IMR-90 (cell line): ENCODE data around the gene A3GALT2. TPM values are rescaled to one million over a fixed set of nuclear protein-coding genes. Genes with fewer than 3 reads are reported as not detected.

Source experiments
- ATAC-seq: fragments of 200-7000 bp; cut with Tn5 transposase; 2 replicates; pipeline ENCODE4 v1.9.1; 2020; ENCODE audit warnings: low read depth, mild to moderate bottlenecking, moderate library complexity
- BruUV-seq: library from RNA; stranded (reverse); fragments of 400-500 nt; replicated peaks from 2 replicates; lab custom pipeline; 2021; lab: Mats Ljungman, UMichigan
- CTCF ChIA-PET: fragments of 300-600 bp; formaldehyde crosslinking; extraction: SDS; loops from one replicate; lab custom pipeline; 2021; ENCODE audit warnings: antibody characterized with exemption; lab: Yijun Ruan, JAX
- POLR2A ChIA-PET: fragments of 300-600 bp; sonication (Branson Sonifier 250); formaldehyde crosslinking; loops from one replicate; lab custom pipeline; 2022; ENCODE audit warnings: antibody characterized with exemption; ENCODE audit not compliant: unreplicated experiment; lab: Charles Lee
- DNase-seq: peaks from one replicate; pipeline ENCODE4 v3.0.0; 2013
- H2AFZ ChIP-seq: replicated peaks from 2 replicates; pipeline ENCODE3; 2013; ENCODE audit warnings: low read length, mild to moderate bottlenecking; ENCODE audit not compliant: poor library complexity
- H2AK5ac ChIP-seq: 2 replicates; pipeline ENCODE4 v1.6.1; 2013; ENCODE audit warnings: low read depth, low read length, inconsistent platforms
- H2AK9ac ChIP-seq: replicated peaks from 2 replicates; pipeline ENCODE3; 2013; ENCODE audit warnings: mild to moderate bottlenecking, low read depth, low read length, moderate library complexity; ENCODE audit not compliant: poor library complexity
- H2BK120ac ChIP-seq: 2 replicates; pipeline ENCODE4 v1.6.1; 2013; ENCODE audit warnings: low read depth, low read length, inconsistent platforms
- H2BK15ac ChIP-seq: 3 replicates; pipeline ENCODE4 v1.6.1; 2013; ENCODE audit warnings: low read depth, low read length, inconsistent platforms
- H2BK20ac ChIP-seq: 2 replicates; pipeline ENCODE4 v1.6.1; 2013; ENCODE audit warnings: low read depth, mild to moderate bottlenecking, inconsistent platforms, low read length, moderate library complexity
- H2BK5ac ChIP-seq: 2 replicates; pipeline ENCODE4 v1.6.1; 2013; ENCODE audit warnings: mild to moderate bottlenecking, low read depth, low read length, inconsistent platforms; ENCODE audit not compliant: poor library complexity, severe bottlenecking
- H3K14ac ChIP-seq: replicated peaks from 2 replicates; pipeline ENCODE4 v1.6.1; 2013; ENCODE audit warnings: low read depth, low read length, inconsistent platforms
- H3K18ac ChIP-seq: 2 replicates; pipeline ENCODE4 v1.6.1; 2013; ENCODE audit warnings: low read depth, low read length, control low read depth
- H3K23ac ChIP-seq: 2 replicates; pipeline ENCODE4 v1.6.1; 2013; ENCODE audit warnings: low read depth, low read length, inconsistent platforms
- H3K27ac ChIP-seq: 2 replicates; pipeline ENCODE4 v1.5.1; 2013; ENCODE audit warnings: mild to moderate bottlenecking, control low read depth, low read length; ENCODE audit not compliant: insufficient read depth
- H3K27me3 ChIP-seq: 2 replicates; pipeline ENCODE4 v1.6.1; 2013; ENCODE audit warnings: low read length; ENCODE audit not compliant: control insufficient read depth, insufficient read depth
- H3K36me3 ChIP-seq: 2 replicates; pipeline ENCODE4 v1.6.1; 2013; ENCODE audit warnings: low read length, mixed read lengths; ENCODE audit not compliant: control insufficient read depth, insufficient read depth
- H3K4ac ChIP-seq: 2 replicates; pipeline ENCODE4 v1.6.1; 2013; ENCODE audit warnings: low read depth, low read length, inconsistent platforms
- H3K4me1 ChIP-seq: 2 replicates; pipeline ENCODE4 v1.6.1; 2013; ENCODE audit warnings: low read length, mixed read lengths; ENCODE audit not compliant: control insufficient read depth, insufficient read depth
- H3K4me2 ChIP-seq: 2 replicates; pipeline ENCODE4 v1.6.1; 2013; ENCODE audit warnings: low read depth, mild to moderate bottlenecking, control low read depth, low read length, moderate library complexity
- H3K4me3 ChIP-seq: 2 replicates; pipeline ENCODE4 v1.5.1; 2013; ENCODE audit warnings: low read depth, mild to moderate bottlenecking, control low read depth, low read length, moderate library complexity; ENCODE audit not compliant: insufficient read depth
- H3K56ac ChIP-seq: 2 replicates; pipeline ENCODE4 v1.6.1; 2013; ENCODE audit warnings: low read length, inconsistent platforms; ENCODE audit not compliant: insufficient read depth; ENCODE audit errors: extremely low read depth
- H3K79me1 ChIP-seq, 2 experiments: 2 replicates each; pipeline ENCODE4 v1.6.1; 2013; ENCODE audit warnings: low read length in 2 of 2, inconsistent platforms in 1 of 2, low read depth in 1 of 2
- H3K9ac ChIP-seq: 2 replicates; pipeline ENCODE4 v1.6.1; 2013; ENCODE audit warnings: low read depth, low read length, control low read depth
- H3K9me1 ChIP-seq: 2 replicates; pipeline ENCODE4 v1.6.1; 2013; ENCODE audit warnings: low read length, inconsistent platforms; ENCODE audit not compliant: insufficient read depth
- H3K9me3 ChIP-seq: 2 replicates; pipeline ENCODE4 v1.6.1; 2013; ENCODE audit warnings: low read length; ENCODE audit not compliant: control insufficient read depth, insufficient read depth
- H4K20me1 ChIP-seq: 2 replicates; pipeline ENCODE4 v1.6.1; 2013; ENCODE audit warnings: low read length, inconsistent platforms; ENCODE audit not compliant: insufficient read depth
- H4K5ac ChIP-seq: 2 replicates; pipeline ENCODE4 v1.6.1; 2013; ENCODE audit warnings: mild to moderate bottlenecking, low read depth, low read length, control low read depth
- H4K8ac ChIP-seq, 2 experiments: 2 replicates each; pipeline ENCODE4 v1.6.1; 2013; ENCODE audit warnings: low read depth in 2 of 2, low read length in 2 of 2, control low read depth in 1 of 2, inconsistent platforms in 1 of 2
- H4K91ac ChIP-seq: 2 replicates; pipeline ENCODE4 v1.6.1; 2013; ENCODE audit warnings: low read depth, low read length, inconsistent platforms; ENCODE audit not compliant: insufficient read depth
- MXI1 ChIP-seq: IDR thresholded peaks from 2 replicates; pipeline ENCODE4 v1.6.1; 2012; ENCODE audit warnings: low read depth, mild to moderate bottlenecking, low read length, moderate library complexity, borderline replicate concordance
- NFE2L2 ChIP-seq: fragments of 150-350 bp; IDR thresholded peaks from 2 replicates; pipeline ENCODE4 v1.6.1; 2016; ENCODE audit warnings: low read depth, mild to moderate bottlenecking, low read length
- WGBS, 2 experiments: methylation state at CpG; one replicate each; pipeline versions ENCODE4 v1.1.5 to v1.1.7; 2013; ENCODE audit warnings: missing lambda C conversion rate in 2 of 2; ENCODE audit not compliant: insufficient read length in 1 of 2; ENCODE audit errors: extremely low coverage in 2 of 2; 5-methylcytosine and 5-hydroxymethylcytosine counted together
- dilution Hi-C: fragments of 300-500 bp; cut with HindIII; formaldehyde crosslinking; loops from one replicate; pipeline ENCODE4 v1.14.3; 2018; ENCODE audit warnings: low sequenced_read_pairs; ENCODE audit not compliant: unreplicated experiment
- in situ Hi-C: fragments of 300-500 bp; cut with MboI; formaldehyde crosslinking; loops from 3 replicates; pipeline ENCODE4 v1.14.3; 2019; ENCODE audit warnings: low sequenced_read_pairs, inconsistent platforms, mixed read lengths
- intact Hi-C: fragments of 100-400 bp; cut with micrococcal nuclease; formaldehyde crosslinking; loops from 2 replicates; pipeline ENCODE4 v1.10.0; 2022
- polyA plus RNA-seq, 3 experiments: library from polyadenylated mRNA; depleted of rRNA; stranded (reverse); fragments of >200 nt; gene quantifications; 2 replicates each; pipeline ENCODE4 v1.2.3, GENCODE V29; 2012; ENCODE audit warnings: low replicate concordance in 1 of 3
- total RNA-seq: library from RNA; depleted of rRNA; stranded (reverse); fragments of >200 nt; gene quantifications from 2 replicates; pipeline ENCODE4 v1.2.3, GENCODE V29; 2012

Gene A3GALT2
- total and polyA plus RNA-seq, 2 of the 4 experiments (the other 2 are of a cell fraction): not detected

DNA sequence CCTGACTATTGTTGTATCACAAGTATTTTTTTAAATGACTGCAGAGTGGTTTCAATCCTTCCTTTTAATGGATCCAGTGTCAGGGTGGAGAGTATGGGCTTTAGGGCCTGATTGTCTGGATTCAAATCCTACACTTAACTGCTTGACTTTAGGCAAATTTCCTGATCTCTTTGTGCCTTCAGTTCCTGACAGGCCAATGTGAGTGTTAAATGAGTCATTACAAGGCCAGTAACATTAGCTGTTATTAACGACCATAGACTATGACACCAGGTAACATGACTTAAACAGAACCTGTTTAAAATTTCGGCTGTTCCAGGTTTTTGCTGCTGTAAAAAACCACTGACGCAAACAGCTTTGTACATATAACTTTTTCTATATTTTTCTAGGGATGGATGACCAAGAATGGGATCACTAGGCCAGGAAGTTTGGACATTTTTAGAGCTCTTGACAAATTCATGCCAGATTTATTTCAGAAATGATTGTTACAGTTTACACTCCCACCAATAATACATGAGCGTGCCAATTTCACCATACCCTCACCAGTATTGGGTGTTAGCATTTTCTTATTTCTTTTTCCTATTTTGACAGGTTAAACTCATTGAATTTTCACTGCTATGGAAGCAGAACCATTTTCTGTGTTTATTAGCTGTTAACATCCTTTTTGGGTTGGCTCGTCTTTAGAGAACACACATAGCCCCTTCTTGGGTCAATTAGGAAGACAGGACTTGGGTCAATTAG, 53.3 kb downstream of the A3GALT2 start:
- no peaks in the 10 kb centered on the region for H3K9me3 ChIP-seq
- POLR2A ChIA-PET: no interaction called here

More for the DNA sequence above, 53.3 kb downstream of the A3GALT2 start:
- in situ Hi-C loops (no loop called here), dilution Hi-C loops (no loop called here), intact Hi-C loops (no loop called here)
- ATAC-seq (no peak), DNase-seq (no peak)
- Histone ChIP-seq H3K23ac (no peak overlapping the region), H2BK120ac (no peak overlapping the region), H2BK5ac (no peak overlapping the region), H2BK15ac (no peak overlapping the region), H4K91ac (no peak overlapping the region), H3K18ac (no peak overlapping the region), H2AK5ac (no peak overlapping the region), H3K4me1 (peaks cover 2% of the 10 kb centered on the region; the same call in 1 of the 2 replicates), H2AFZ (no peak overlapping the region), H3K27ac (no peak overlapping the region), H4K20me1 (peaks cover 53% of the 10 kb centered on the region), H3K79me1 (peaks cover 27 to 83% of the 10 kb centered on the region in 2 experiments), H3K27me3 (no peaks in the 10 kb centered on the region), H2BK20ac (no peak overlapping the region), H3K36me3 (peaks cover 21% of the 10 kb centered on the region), H4K5ac (no peak overlapping the region), H3K4ac (no peak overlapping the region), H3K4me3 (no peak overlapping the region), H3K9me1 (peaks cover 22% of the 10 kb centered on the region), H3K9ac (no peak overlapping the region), H3K56ac (no peak overlapping the region), H3K14ac (no peak overlapping the region), H2AK9ac (no peak overlapping the region), H3K4me2 (no peak overlapping the region), H4K8ac (no peak overlapping the region)
- no CpG with 5 or more reads among the region's 5 CpGs for WGBS, 2 experiments
- no TSS peak for BruUV-seq
- CTCF ChIA-PET: interaction anchor here (0.9 kb wide), 1 partner anchor 130 kb away, joined by 4 read pairs; no protein-coding TSS in a partner anchor
- TF ChIP-seq MXI1: no peak
- no peak for TF ChIP-seq NFE2L2
